Suprapubic skin (tissue), 4 donors: Measurements from ENCODE around the gene TOM1.

Source experiments
- EP300 ChIP-seq: sonication (generic); formaldehyde crosslinking; IDR thresholded peaks from one replicate; pipeline ENCODE4 v1.6.1; 2017; ENCODE audit warnings: antibody characterized with exemption
- POLR2A ChIP-seq, 2 donors: fragments of 450-650 bp; IDR thresholded peaks; one replicate each; pipeline ENCODE4 v1.6.1; 2017; ENCODE audit warnings: antibody characterized with exemption in 2 of 2, mild to moderate bottlenecking in 2 of 2, moderate library complexity in 2 of 2
- POLR2AphosphoS5 ChIP-seq, 3 donors: sonication (generic); formaldehyde crosslinking; IDR thresholded peaks; one replicate each; pipeline ENCODE4 v1.6.1; 2017; ENCODE audit warnings: antibody characterized with exemption in 3 of 3
- TF ChIP-seq, protein P1 (sequence below), 2 donors: fragments of 200-600 bp in 1 of 2; fragments of 450-650 bp in 1 of 2; sonication (generic) in 1 of 2; IDR thresholded peaks; one replicate each; pipeline ENCODE4 v1.5.1; 2016 to 2019; ENCODE audit warnings: antibody characterized with exemption in 2 of 2, mild to moderate bottlenecking in 1 of 2, moderate library complexity in 1 of 2

DNA sequence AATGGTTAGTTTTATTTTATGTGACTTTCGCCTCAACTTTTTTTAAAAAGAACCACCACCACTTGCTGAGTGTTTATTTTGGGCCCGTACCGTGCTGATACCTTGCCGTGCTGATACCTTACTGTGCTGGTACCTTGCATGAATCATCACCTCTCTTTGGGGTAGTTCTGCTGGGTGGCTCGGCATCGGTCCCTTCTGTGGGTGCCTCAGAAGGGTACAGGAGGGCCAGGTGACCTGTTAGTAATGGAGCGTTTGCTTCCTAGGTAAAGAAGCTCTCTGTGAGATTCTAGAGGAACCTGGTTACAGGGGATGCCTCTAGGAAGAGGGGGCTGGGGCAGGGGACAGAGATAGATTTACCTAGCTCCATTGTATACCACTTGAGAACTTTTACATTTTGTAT, 17.1 kb downstream of the TOM1 start:
- TF ChIP-seq, protein P1, sequence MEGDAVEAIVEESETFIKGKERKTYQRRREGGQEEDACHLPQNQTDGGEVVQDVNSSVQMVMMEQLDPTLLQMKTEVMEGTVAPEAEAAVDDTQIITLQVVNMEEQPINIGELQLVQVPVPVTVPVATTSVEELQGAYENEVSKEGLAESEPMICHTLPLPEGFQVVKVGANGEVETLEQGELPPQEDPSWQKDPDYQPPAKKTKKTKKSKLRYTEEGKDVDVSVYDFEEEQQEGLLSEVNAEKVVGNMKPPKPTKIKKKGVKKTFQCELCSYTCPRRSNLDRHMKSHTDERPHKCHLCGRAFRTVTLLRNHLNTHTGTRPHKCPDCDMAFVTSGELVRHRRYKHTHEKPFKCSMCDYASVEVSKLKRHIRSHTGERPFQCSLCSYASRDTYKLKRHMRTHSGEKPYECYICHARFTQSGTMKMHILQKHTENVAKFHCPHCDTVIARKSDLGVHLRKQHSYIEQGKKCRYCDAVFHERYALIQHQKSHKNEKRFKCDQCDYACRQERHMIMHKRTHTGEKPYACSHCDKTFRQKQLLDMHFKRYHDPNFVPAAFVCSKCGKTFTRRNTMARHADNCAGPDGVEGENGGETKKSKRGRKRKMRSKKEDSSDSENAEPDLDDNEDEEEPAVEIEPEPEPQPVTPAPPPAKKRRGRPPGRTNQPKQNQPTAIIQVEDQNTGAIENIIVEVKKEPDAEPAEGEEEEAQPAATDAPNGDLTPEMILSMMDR (IDR thresholded peaks at IDR 0.05), result no peak
- TF ChIP-seq POLR2AphosphoS5 (IDR thresholded peaks at IDR 0.05) (no peak), POLR2A (IDR thresholded peaks at IDR 0.05) (no peak), EP300 (no peak)
